HepG2 (cell line): Measurements from ENCODE around the gene TPPP2. TPM values are rescaled to one million over a fixed set of nuclear protein-coding genes. Genes with fewer than 3 reads are reported as not detected.

Experiments
- ATAC-seq: fragments of 200-7000 bp; cut with Tn5 transposase; 3 replicates; pipeline ENCODE4 v1.9.1; 2020; ENCODE audit warnings: mild to moderate bottlenecking, moderate library complexity
- BruUV-seq: library from RNA; stranded (reverse); fragments of 400-500 nt; replicated peaks from 2 replicates; lab custom pipeline; 2021; lab: Mats Ljungman, UMichigan
- CTCF ChIA-PET: fragments of 300-600 bp; formaldehyde crosslinking; extraction: SDS; loops from one replicate; lab custom pipeline; 2021; ENCODE audit warnings: low total read pairs, inconsistent platforms, low intra/inter-chr PET ratio; lab: Yijun Ruan, JAX
- POLR2A ChIA-PET: fragments of 350-600 bp; sonication (Branson Sonifier 250); formaldehyde crosslinking; loops from one replicate; lab custom pipeline; 2020; ENCODE audit warnings: antibody characterized with exemption, inconsistent platforms; lab: Yijun Ruan, JAX
- DNase-seq: peaks from one replicate; pipeline ENCODE4 v3.0.0-alpha.2; 2015; ENCODE audit warnings: low spot score
- FAIRE-seq: peaks from 3 replicates; lab custom pipeline; 2011; peaks lifted over from hg19 to GRCh38; lab: Jason Lieb, UNC
- H2AFZ ChIP-seq: one replicate; pipeline ENCODE4 v1.6.1; 2011; ENCODE audit warnings: low read length, inconsistent platforms
- H3K27ac ChIP-seq: fragments of 300-600 bp; 3 replicates; pipeline ENCODE4 v1.8.0; 2011; ENCODE audit warnings: mixed run types, mild to moderate bottlenecking, mixed read lengths, low read length, inconsistent platforms; ENCODE audit not compliant: insufficient read depth; ENCODE audit errors: extremely low read length
- H3K27me3 ChIP-seq, 2 experiments: fragments of 200-600 bp in 1 of 2; 2 replicates in 1 of 2; 3 replicates in 1 of 2; pipeline versions ENCODE4 v1.6.0 to v1.8.0; 2011; ENCODE audit warnings: low read length in 2 of 2, mild to moderate bottlenecking in 2 of 2, moderate library complexity in 2 of 2, inconsistent platforms in 1 of 2; ENCODE audit not compliant: insufficient read depth in 2 of 2, control insufficient read depth in 1 of 2
- H3K36me3 ChIP-seq, 2 experiments: fragments of 200-600 bp in 1 of 2; replicated peaks in 1 of 2; 2 replicates in 1 of 2; 3 replicates in 1 of 2; pipeline versions ENCODE4 v1.5.1 to v1.8.0; 2011; ENCODE audit warnings: low read length in 2 of 2, inconsistent platforms in 1 of 2; ENCODE audit not compliant: insufficient read depth in 2 of 2, control insufficient read depth in 1 of 2
- H3K4me1 ChIP-seq: 2 replicates; pipeline ENCODE4 v1.5.1; 2012; ENCODE audit warnings: low read length, inconsistent platforms; ENCODE audit not compliant: insufficient read depth
- H3K4me2 ChIP-seq: 2 replicates; pipeline ENCODE4 v1.6.0; 2011; ENCODE audit warnings: low read depth, low read length, inconsistent platforms
- H3K4me3 ChIP-seq, 3 experiments: fragments of 200-600 bp in 1 of 3; sonication (generic), shearing (Covaris generic) in 1 of 3; replicated peaks in 1 of 3; 2 replicates each; pipeline ENCODE4 v1.5.1; 2011 to 2016; ENCODE audit warnings: low read length in 3 of 3, inconsistent platforms in 2 of 3, low read depth in 2 of 3, mild to moderate bottlenecking in 2 of 3, control low read depth in 1 of 3, mixed read lengths in 1 of 3; ENCODE audit not compliant: insufficient read depth in 1 of 3
- H3K79me2 ChIP-seq: one replicate; pipeline ENCODE4 v1.6.1; 2011; ENCODE audit warnings: low read length, inconsistent platforms; ENCODE audit not compliant: insufficient read depth
- H3K9ac ChIP-seq: 2 replicates; pipeline ENCODE4 v1.6.0; 2011; ENCODE audit warnings: mild to moderate bottlenecking, low read depth, low read length, inconsistent platforms; ENCODE audit not compliant: insufficient read depth
- H3K9me3 ChIP-seq: 2 replicates; pipeline ENCODE4 v1.5.1; 2012; ENCODE audit warnings: mild to moderate bottlenecking, low read length
- H4K20me1 ChIP-seq: 2 replicates; pipeline ENCODE4 v1.6.0; 2011; ENCODE audit warnings: inconsistent platforms, mild to moderate bottlenecking, low read length, moderate library complexity; ENCODE audit not compliant: insufficient read depth
- CREB1 ChIP-seq, 2 experiments: fragments of 450-650 bp in 1 of 2; IDR thresholded peaks; 2 replicates each; pipeline ENCODE4 v1.6.1; 2016 to 2017; ENCODE audit warnings: control low read depth in 1 of 2, mild to moderate bottlenecking in 1 of 2, missing compliant biosample characterization in 1 of 2, missing genetic modification characterization in 1 of 2
- EHMT2 ChIP-seq: fragments of 200-600 bp; sonication (generic); IDR thresholded peaks from 2 replicates; pipeline ENCODE4 v1.7.0; 2017; ENCODE audit warnings: antibody characterized with exemption, low read depth, low read length, borderline replicate concordance
- ELF1 ChIP-seq: sonication (generic); formaldehyde crosslinking; IDR thresholded peaks from 2 replicates; pipeline ENCODE4 v1.4.0; 2020; ENCODE audit warnings: missing genetic modification reagents
- HNRNPUL1 ChIP-seq: fragments of 200-400 bp; formaldehyde crosslinking; IDR thresholded peaks from 2 replicates; pipeline ENCODE4 v1.6.1; 2017; ENCODE audit warnings: low read depth, mild to moderate bottlenecking, low read length, moderate library complexity
- KDM2A ChIP-seq: sonication (generic); formaldehyde crosslinking; IDR thresholded peaks from 2 replicates; pipeline ENCODE4 v1.4.0; 2020; ENCODE audit warnings: low read depth, missing genetic modification reagents, borderline replicate concordance
- KDM3A ChIP-seq: IDR thresholded peaks from 2 replicates; pipeline ENCODE4 v1.6.1; 2018; ENCODE audit warnings: low read depth, missing compliant biosample characterization
- KMT2A ChIP-seq: sonication (generic); formaldehyde crosslinking; IDR thresholded peaks from 2 replicates; pipeline ENCODE4 v1.4.0; 2020; ENCODE audit warnings: missing genetic modification reagents
- MEF2D ChIP-seq: sonication (generic); formaldehyde crosslinking; IDR thresholded peaks from 2 replicates; pipeline ENCODE4 v1.5.1; 2020; ENCODE audit warnings: mild to moderate bottlenecking, missing genetic modification reagents
- MEIS2 ChIP-seq: sonication (generic); formaldehyde crosslinking; IDR thresholded peaks from 2 replicates; pipeline ENCODE4 v1.9.0; 2021; ENCODE audit warnings: mild to moderate bottlenecking, missing genetic modification reagents
- NFE2 ChIP-seq: sonication (generic); formaldehyde crosslinking; IDR thresholded peaks from 2 replicates; pipeline ENCODE4 v1.4.0; 2020; ENCODE audit warnings: missing genetic modification reagents
- POLR2AphosphoS5 ChIP-seq: IDR thresholded peaks from 2 replicates; pipeline ENCODE4 v1.6.1; 2012; ENCODE audit warnings: low read depth, low read length
- RBM22 ChIP-seq: fragments of 200-400 bp; formaldehyde crosslinking; optimal IDR thresholded peaks from 2 replicates; pipeline ENCODE3; 2017; ENCODE audit warnings: mild to moderate bottlenecking, low read length, moderate library complexity
- SIX1 ChIP-seq: sonication (generic); formaldehyde crosslinking; IDR thresholded peaks from 2 replicates; pipeline ENCODE4 v1.4.0; 2020; ENCODE audit warnings: missing genetic modification reagents, borderline replicate concordance
- SRSF9 ChIP-seq: fragments of 200-400 bp; formaldehyde crosslinking; IDR thresholded peaks from 2 replicates; pipeline ENCODE4 v1.6.1; 2018; ENCODE audit warnings: borderline replicate concordance, mild to moderate bottlenecking, low read depth, low read length; ENCODE audit not compliant: insufficient read depth, poor library complexity, severe bottlenecking
- TSC22D2 ChIP-seq: sonication (generic); formaldehyde crosslinking; IDR thresholded peaks from 2 replicates; pipeline ENCODE4 v1.5.1; 2020; ENCODE audit warnings: missing genetic modification reagents, mild to moderate bottlenecking, borderline replicate concordance
- ZBTB7B ChIP-seq: sonication (generic); formaldehyde crosslinking; IDR thresholded peaks from 2 replicates; pipeline ENCODE4 v1.4.0; 2020; ENCODE audit warnings: missing genetic modification reagents
- ZMYM4 ChIP-seq: sonication (generic); formaldehyde crosslinking; IDR thresholded peaks from 2 replicates; pipeline ENCODE4 v1.8.1; 2023; ENCODE audit warnings: mild to moderate bottlenecking, missing genetic modification reagents
- ZNF343 ChIP-seq: sonication (generic); formaldehyde crosslinking; IDR thresholded peaks from 2 replicates; pipeline ENCODE4 v1.4.0; 2020; ENCODE audit warnings: mild to moderate bottlenecking, missing genetic modification reagents
- WGBS: methylation state at CpG from one replicate; pipeline ENCODE4 v1.1.6; 2017; ENCODE audit warnings: low lambda C conversion rate; 5-methylcytosine and 5-hydroxymethylcytosine counted together
- in situ Hi-C: cut with HindIII; loops from 2 replicates; pipeline ENCODE4 v1.10.0; 2017; ENCODE audit warnings: low pct_unique_long_range_greater_than_20kb; ENCODE audit not compliant: extremely low pct_ligation_motif_present
- intact Hi-C: fragments of 100-400 bp; cut with micrococcal nuclease; formaldehyde crosslinking; loops from one replicate; pipeline ENCODE4 v1.10.0; 2022; ENCODE audit not compliant: unreplicated experiment
- polyA plus RNA-seq, 8 experiments: library from polyadenylated mRNA; depleted of rRNA in 3 of 8; stranded (reverse) in 7 of 8; unstranded in 1 of 8; fragments of >200 nt; fragmentation: Illumina TruSeq in 4 of 8; extraction: Trizol in 4 of 8; gene quantifications; 2 replicates each; pipeline versions ENCODE4 v1.2.1 to v1.2.3, GENCODE V29; 2011 to 2016; ENCODE audit warnings: low read depth in 4 of 8, missing spikeins in 1 of 8, mixed read lengths in 1 of 8; ENCODE audit not compliant: insufficient read depth in 1 of 8
- total RNA-seq, 5 experiments: library from RNA; depleted of rRNA; stranded (reverse); fragments of >200 nt; fragmentation: Illumina TruSeq; extraction: Trizol; gene quantifications; 2 replicates each; pipeline ENCODE4 v1.2.3, GENCODE V29; 2016; ENCODE audit warnings: low read depth in 1 of 5
- TF ChIP-seq, protein P1 (sequence below): IDR thresholded peaks from 2 replicates; pipeline ENCODE4 v1.6.1; 2018; ENCODE audit warnings: missing genetic modification reagents, mild to moderate bottlenecking, missing compliant biosample characterization
- TF ChIP-seq, protein P2 (sequence below): sonication (generic); formaldehyde crosslinking; IDR thresholded peaks from 2 replicates; pipeline ENCODE4 v1.5.0; 2020; ENCODE audit warnings: mild to moderate bottlenecking, missing genetic modification reagents, borderline replicate concordance

Gene TPPP2
- total and polyA plus RNA-seq, 2 of the 13 experiments (the other 11 are each of a cell fraction or from before 2014, with no cell fraction given): 0.58 to 4.2 TPM

DNA sequence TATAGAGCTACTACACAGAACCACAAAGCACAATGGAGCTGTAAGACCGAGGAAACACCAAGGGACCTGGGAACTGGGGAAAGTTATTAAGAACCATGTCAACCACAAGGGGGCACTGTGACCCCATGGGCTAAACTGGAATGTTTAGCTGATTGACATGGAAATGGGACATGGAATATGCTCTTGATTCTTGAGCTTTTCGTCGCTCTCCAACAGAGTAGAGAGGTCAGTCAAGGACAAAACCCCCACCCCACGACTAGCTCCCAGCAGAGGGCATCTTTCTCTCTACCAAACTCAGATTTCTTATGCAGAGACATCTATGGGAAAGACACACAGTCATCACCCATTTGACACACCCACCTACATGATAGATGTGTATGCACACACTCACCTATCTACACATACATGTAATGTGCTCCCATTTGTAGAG lies 15.2 kb upstream of the TPPP2 start:
- Histone ChIP-seq H3K79me2 (no peaks in the 10 kb centered on the region), H3K9me3 (no peaks in the 10 kb centered on the region), H3K9ac (no peak overlapping the region)
- TF ChIP-seq EHMT2 (no peak), ZMYM4 (CRISPR knock-in tag) (peak; percentile 69; the same call in 1 of the 2 replicates), KMT2A (CRISPR knock-in tag) (no peak), SIX1 (peak; percentile 38; the same call in 1 of the 2 replicates), NFE2 (CRISPR knock-in tag) (no peak; the same call in 1 of the 2 replicates), RBM22 (no peak), ZNF343 (CRISPR knock-in tag) (no peak), ZBTB7B (CRISPR knock-in tag) (no peak), POLR2AphosphoS5 (no peak), MEIS2 (CRISPR knock-in tag) (peak; percentile 88), MEF2D (CRISPR knock-in tag) (0 out of 2 replicates have a peak, but pooled peaks have one; percentile 19), CREB1 (IDR thresholded peaks at IDR 0.05) (0 out of 2 replicates have a peak, but pooled peaks have one; percentile 1), CREB1 (CRISPR knock-in tag; IDR thresholded peaks at IDR 0.05) (no peak), ELF1 (peak; percentile 43; the same call in 1 of the 2 replicates), HNRNPUL1 (no peak), SRSF9 (no peak), KDM2A (peak; percentile 30; the same call in 1 of the 2 replicates), TSC22D2 (CRISPR knock-in tag) (no peak), KDM3A (CRISPR knock-in tag) (peak; percentile 87)
- TF ChIP-seq, protein P1, sequence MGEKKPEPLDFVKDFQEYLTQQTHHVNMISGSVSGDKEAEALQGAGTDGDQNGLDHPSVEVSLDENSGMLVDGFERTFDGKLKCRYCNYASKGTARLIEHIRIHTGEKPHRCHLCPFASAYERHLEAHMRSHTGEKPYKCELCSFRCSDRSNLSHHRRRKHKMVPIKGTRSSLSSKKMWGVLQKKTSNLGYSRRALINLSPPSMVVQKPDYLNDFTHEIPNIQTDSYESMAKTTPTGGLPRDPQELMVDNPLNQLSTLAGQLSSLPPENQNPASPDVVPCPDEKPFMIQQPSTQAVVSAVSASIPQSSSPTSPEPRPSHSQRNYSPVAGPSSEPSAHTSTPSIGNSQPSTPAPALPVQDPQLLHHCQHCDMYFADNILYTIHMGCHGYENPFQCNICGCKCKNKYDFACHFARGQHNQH (CRISPR knock-in tag): peak; percentile 76; the same call in 1 of the 2 replicates
- TF ChIP-seq, protein P2, sequence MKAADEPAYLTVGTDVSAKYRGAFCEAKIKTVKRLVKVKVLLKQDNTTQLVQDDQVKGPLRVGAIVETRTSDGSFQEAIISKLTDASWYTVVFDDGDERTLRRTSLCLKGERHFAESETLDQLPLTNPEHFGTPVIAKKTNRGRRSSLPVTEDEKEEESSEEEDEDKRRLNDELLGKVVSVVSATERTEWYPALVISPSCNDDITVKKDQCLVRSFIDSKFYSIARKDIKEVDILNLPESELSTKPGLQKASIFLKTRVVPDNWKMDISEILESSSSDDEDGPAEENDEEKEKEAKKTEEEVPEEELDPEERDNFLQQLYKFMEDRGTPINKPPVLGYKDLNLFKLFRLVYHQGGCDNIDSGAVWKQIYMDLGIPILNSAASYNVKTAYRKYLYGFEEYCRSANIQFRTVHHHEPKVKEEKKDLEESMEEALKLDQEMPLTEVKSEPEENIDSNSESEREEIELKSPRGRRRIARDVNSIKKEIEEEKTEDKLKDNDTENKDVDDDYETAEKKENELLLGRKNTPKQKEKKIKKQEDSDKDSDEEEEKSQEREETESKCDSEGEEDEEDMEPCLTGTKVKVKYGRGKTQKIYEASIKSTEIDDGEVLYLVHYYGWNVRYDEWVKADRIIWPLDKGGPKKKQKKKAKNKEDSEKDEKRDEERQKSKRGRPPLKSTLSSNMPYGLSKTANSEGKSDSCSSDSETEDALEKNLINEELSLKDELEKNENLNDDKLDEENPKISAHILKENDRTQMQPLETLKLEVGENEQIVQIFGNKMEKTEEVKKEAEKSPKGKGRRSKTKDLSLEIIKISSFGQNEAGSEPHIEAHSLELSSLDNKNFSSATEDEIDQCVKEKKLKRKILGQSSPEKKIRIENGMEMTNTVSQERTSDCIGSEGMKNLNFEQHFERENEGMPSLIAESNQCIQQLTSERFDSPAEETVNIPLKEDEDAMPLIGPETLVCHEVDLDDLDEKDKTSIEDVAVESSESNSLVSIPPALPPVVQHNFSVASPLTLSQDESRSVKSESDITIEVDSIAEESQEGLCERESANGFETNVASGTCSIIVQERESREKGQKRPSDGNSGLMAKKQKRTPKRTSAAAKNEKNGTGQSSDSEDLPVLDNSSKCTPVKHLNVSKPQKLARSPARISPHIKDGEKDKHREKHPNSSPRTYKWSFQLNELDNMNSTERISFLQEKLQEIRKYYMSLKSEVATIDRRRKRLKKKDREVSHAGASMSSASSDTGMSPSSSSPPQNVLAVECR (CRISPR knock-in tag): peak; percentile 59; the same call in 1 of the 2 replicates

More for the DNA sequence above, 15.2 kb upstream of the TPPP2 start:
- BruUV-seq: no TSS peak
- Histone ChIP-seq H3K27ac (no peak overlapping the region), H2AFZ (no peak overlapping the region), H3K27me3 (peaks cover 0 to 3% of the 10 kb centered on the region in 2 experiments; a peak in 1 of 5 replicates), H3K4me3 (no peak overlapping the region), H3K36me3 (peaks cover 19 to 30% of the 10 kb centered on the region in 2 experiments; a peak in 4 of 5 replicates), H3K4me1 (peaks cover 36% of the 10 kb centered on the region), H4K20me1 (no peaks in the 10 kb centered on the region), H3K4me2 (no peak overlapping the region)
- ATAC-seq: peak; percentile 90
- peak; percentile 98 for FAIRE-seq
- intact Hi-C loops: loop anchor here (1.0 kb wide), 5 partner anchors 26 to 90 kb away; partner anchors contain the start of gene ARHGEF40
- CTCF ChIA-PET: interaction anchor here (0.8 to 7.1 kb wide), 13 partner anchors 9 to 122 kb away, joined by 3 to 174 read pairs (median 8); partner anchors contain the start of genes ARHGEF40, NDRG2 and RNASE8
- in situ Hi-C loops: loop anchor here (5.0 kb wide), 1 partner anchor 88 kb away; the partner anchor contains the start of gene TMEM253
- 2% methylated on average over 4 of the region's 4 CpGs for WGBS
- POLR2A ChIA-PET: interaction anchor here (0.9 to 8.0 kb wide), 26 partner anchors 9 to 92 kb away, joined by 3 to 112 read pairs (median 8); partner anchors contain the start of genes ARHGEF40 and NDRG2
- peak; percentile 94 for DNase-seq
